Smooth muscle cell (in vitro differentiated cells): Measurements from ENCODE around the gene EXO1. TPM values are rescaled to one million over a fixed set of nuclear protein-coding genes. Genes with fewer than 3 reads are reported as not detected.
"Not testable (repeated sequence)": the region's sequence is repeated elsewhere in the genome, so short reads cannot be mapped to it uniquely, and the experiment has no call there.

ENCODE experiments used
- DNase-seq: peaks from one replicate; lab custom pipeline; 2025; ENCODE audit not compliant: unreplicated experiment; lab: John Stamatoyannopoulos, UW
- H2AFZ ChIP-seq: fragments of 200-600 bp; sonication (generic); 2 replicates; pipeline ENCODE4 v1.6.0; 2016; ENCODE audit warnings: antibody characterized with exemption, low read depth, mild to moderate bottlenecking
- H3F3A ChIP-seq: fragments of 200-600 bp; sonication (generic); 2 replicates; pipeline ENCODE4 v1.6.0; 2017; ENCODE audit warnings: antibody characterized with exemption, low read depth
- H3K27ac ChIP-seq: fragments of 200-600 bp; sonication (generic); 2 replicates; pipeline ENCODE4 v1.5.1; 2016; ENCODE audit warnings: low read depth, mild to moderate bottlenecking
- H3K27me3 ChIP-seq: fragments of 200-600 bp; sonication (generic); 2 replicates; pipeline ENCODE4 v1.6.1; 2016; ENCODE audit warnings: low read depth, mild to moderate bottlenecking
- H3K36me3 ChIP-seq: fragments of 200-600 bp; sonication (generic); 2 replicates; pipeline ENCODE4 v1.5.1; 2016; ENCODE audit warnings: low read depth
- H3K4me1 ChIP-seq: fragments of 200-600 bp; sonication (generic); 2 replicates; pipeline ENCODE4 v1.5.1; 2016; ENCODE audit warnings: low read depth
- H3K4me2 ChIP-seq: fragments of 200-600 bp; sonication (generic); 2 replicates; pipeline ENCODE4 v1.6.0; 2016; ENCODE audit warnings: mild to moderate bottlenecking
- H3K4me3 ChIP-seq: fragments of 200-600 bp; sonication (generic); 2 replicates; pipeline ENCODE4 v1.5.1; 2016; ENCODE audit warnings: mild to moderate bottlenecking
- H3K79me2 ChIP-seq: fragments of 200-600 bp; sonication (generic); 2 replicates; pipeline ENCODE4 v1.6.0; 2016; ENCODE audit warnings: low read depth, mild to moderate bottlenecking
- H3K9ac ChIP-seq: fragments of 200-600 bp; sonication (generic); 2 replicates; pipeline ENCODE4 v1.6.0; 2016; ENCODE audit warnings: low read depth
- H3K9me3 ChIP-seq: fragments of 200-600 bp; sonication (generic); replicated peaks from 2 replicates; pipeline ENCODE4 v1.5.1; 2016; ENCODE audit warnings: low read depth
- H4K20me1 ChIP-seq: fragments of 200-600 bp; sonication (generic); 2 replicates; pipeline ENCODE4 v1.6.0; 2016; ENCODE audit warnings: low read depth
- CTCF ChIP-seq: fragments of 200-600 bp; sonication (generic); IDR thresholded peaks from 2 replicates; pipeline ENCODE4 v1.5.1; 2017; ENCODE audit warnings: borderline replicate concordance, mild to moderate bottlenecking, antibody characterized with exemption; ENCODE audit not compliant: insufficient read depth, poor library complexity, severe bottlenecking
- WGBS: methylation state at CpG from one replicate; pipeline ENCODE4 v1.1.7; 2016; ENCODE audit warnings: low lambda C conversion rate; 5-methylcytosine and 5-hydroxymethylcytosine counted together
- polyA plus RNA-seq: library from polyadenylated mRNA; unstranded; fragments of >200 nt; fragmentation: Nextera tagmentation; extraction: Ambion mirVana; gene quantifications from 2 replicates; pipeline ENCODE4 v1.2.1, GENCODE V29; 2016
- total RNA-seq: library from RNA; depleted of rRNA; stranded (reverse); fragments of >200 nt; gene quantifications from 2 replicates; pipeline ENCODE4 v1.2.3, GENCODE V29; 2014

The EXO1 gene
- total and polyA plus RNA-seq, 2 experiments from 2014 or later, result 7.5 to 11.0 TPM

GRCh38 chr1:241802863-241803262, 45.1 kb upstream of the EXO1 start:
- no peak overlapping the region for H2AFZ ChIP-seq
- no peak overlapping the region for H3K4me2 ChIP-seq
- H3K9me3 ChIP-seq, result no peaks in the 10 kb centered on the region
- TF ChIP-seq CTCF, result no peak
- no peak overlapping the region for H3K4me3 ChIP-seq
- WGBS, result 80% methylated on average over 3 of the region's 3 CpGs
- H3K36me3 ChIP-seq, result no peaks in the 10 kb centered on the region
- no peak overlapping the region for H3K9ac ChIP-seq
- no peaks in the 10 kb centered on the region for H3K4me1 ChIP-seq
- no peak overlapping the region for H3K27ac ChIP-seq
- no peaks in the 10 kb centered on the region for H4K20me1 ChIP-seq
- DNase-seq, result no peak
- H3K79me2 ChIP-seq, result no peaks in the 10 kb centered on the region
- H3F3A ChIP-seq, result no peaks in the 10 kb centered on the region
- H3K27me3 ChIP-seq, result no peaks in the 10 kb centered on the region

GRCh38 chr1:241804706-241805105, 43.3 kb upstream of the EXO1 start:
- not testable (repeated sequence) for H3K4me1 ChIP-seq, H3K27me3 ChIP-seq, H3K9ac ChIP-seq, H3K9me3 ChIP-seq, H3K4me3 ChIP-seq, DNase-seq, H3K4me2 ChIP-seq, H4K20me1 ChIP-seq, H2AFZ ChIP-seq, H3F3A ChIP-seq, H3K36me3 ChIP-seq, H3K27ac ChIP-seq, H3K79me2 ChIP-seq
- 75% methylated on average over 4 of the region's 4 CpGs for WGBS

- H3K4me1 ChIP-seq, result no peaks in the 10 kb centered on the region
- H3K27ac ChIP-seq, result no peak overlapping the region
- no peaks in the 10 kb centered on the region for H3F3A ChIP-seq
- no peaks in the 10 kb centered on the region for H3K9me3 ChIP-seq
- WGBS, result 77% methylated on average over 2 of the region's 2 CpGs
- H3K9ac ChIP-seq, result no peak overlapping the region
- H2AFZ ChIP-seq, result no peak overlapping the region
- no peaks in the 10 kb centered on the region for H3K79me2 ChIP-seq
- H3K4me2 ChIP-seq, result no peak overlapping the region
- TF ChIP-seq CTCF, result no peak
- H3K4me3 ChIP-seq, result no peak overlapping the region
- H3K36me3 ChIP-seq, result no peaks in the 10 kb centered on the region
- no peak for DNase-seq
- no peaks in the 10 kb centered on the region for H4K20me1 ChIP-seq
- no peaks in the 10 kb centered on the region for H3K27me3 ChIP-seq
These were observed 39.7 kb upstream of the EXO1 start for GRCh38 chr1:241808265-241808664.

- Histone ChIP-seq H3F3A (no peaks in the 10 kb centered on the region), H3K27ac (no peak overlapping the region), H2AFZ (no peak overlapping the region), H3K27me3 (no peaks in the 10 kb centered on the region), H3K79me2 (no peaks in the 10 kb centered on the region), H3K4me1 (no peaks in the 10 kb centered on the region), H3K9me3 (no peaks in the 10 kb centered on the region), H3K4me3 (no peak overlapping the region), H4K20me1 (no peaks in the 10 kb centered on the region), H3K4me2 (no peak overlapping the region), H3K36me3 (no peaks in the 10 kb centered on the region), H3K9ac (no peak overlapping the region)
- DNase-seq, result no peak
- 85% methylated on average over 8 of the region's 8 CpGs for WGBS
- no peak for TF ChIP-seq CTCF
These were observed 37.1 kb upstream of the EXO1 start for GRCh38 chr1:241810769-241811405.
